HEK293 (cell line): ENCODE measurements around the gene SPECC1.

Experiments used
- CTCF ChIP-seq: fragments of 450-650 bp; formaldehyde crosslinking; IDR thresholded peaks from 2 replicates; pipeline ENCODE4 v1.5.1; 2016; ENCODE audit warnings: missing biosample characterization, missing genetic modification characterization
- GLI4 ChIP-seq: fragments of 450-650 bp; formaldehyde crosslinking; IDR thresholded peaks from 2 replicates; pipeline ENCODE4 v1.5.1; 2016; ENCODE audit warnings: missing biosample characterization, missing genetic modification characterization
- KLF9 ChIP-seq: fragments of 450-650 bp; formaldehyde crosslinking; IDR thresholded peaks from 2 replicates; pipeline ENCODE4 v1.5.1; 2016; ENCODE audit warnings: missing biosample characterization, missing genetic modification characterization, low read depth
- ZNF138 ChIP-seq: fragments of 450-650 bp; formaldehyde crosslinking; IDR thresholded peaks from 2 replicates; pipeline ENCODE4 v1.5.1; 2016; ENCODE audit warnings: missing biosample characterization, missing genetic modification characterization, borderline replicate concordance

- TF ChIP-seq GLI4 (no peak), ZNF138 (tag by site-specific recombination) (no peak), CTCF (tag by site-specific recombination) (no peak), KLF9 (tag by site-specific recombination) (no peak)
These were observed 219.3 kb downstream of the SPECC1 start for GRCh38 chr17:20228410-20228809.
